Astrocyte of the cerebellum (primary cell): ENCODE results near the gene EHBP1.

Experiments used
- DNase-seq: peaks from one replicate; pipeline ENCODE4 v3.0.0-alpha.2; 2011; ENCODE audit warnings: low read depth
- H3K4me3 ChIP-seq: 2 replicates; pipeline ENCODE4 v1.5.1; 2011; ENCODE audit warnings: mild to moderate bottlenecking, low read depth, low read length, moderate library complexity
- in situ Hi-C: cut with HindIII; loops from 2 replicates; pipeline ENCODE4 v1.10.0; 2017; ENCODE audit warnings: low sequenced_read_pairs
- TF ChIP-seq, protein P1 (sequence below): IDR thresholded peaks from 2 replicates; pipeline ENCODE4 v1.5.1; 2012; ENCODE audit warnings: low read length, low read depth, moderate library complexity, mild to moderate bottlenecking; ENCODE audit errors: missing control alignments

EHBP1 gene

DNA sequence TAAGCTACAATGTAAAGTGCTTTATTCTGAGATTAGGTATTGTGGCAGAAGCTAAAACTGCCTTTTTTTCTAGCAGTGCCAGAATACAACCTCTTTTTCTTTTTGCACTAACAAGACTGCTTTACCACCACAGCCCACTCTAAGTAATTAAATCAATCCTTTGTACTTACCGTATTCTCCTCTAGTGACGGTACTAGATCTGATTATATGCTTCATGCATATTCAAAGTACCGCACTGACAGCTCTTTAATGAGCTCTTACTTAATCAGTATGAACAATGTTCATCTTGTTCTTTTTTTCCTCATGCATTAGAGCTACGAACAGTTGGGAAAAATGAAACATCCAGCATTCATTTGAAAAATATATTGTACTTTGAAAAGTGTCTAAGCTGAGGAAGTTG is 329.0 kb downstream of the EHBP1 start:
- in situ Hi-C loops = no loop called here
- no peak overlapping the region for H3K4me3 ChIP-seq
- TF ChIP-seq, protein P1, sequence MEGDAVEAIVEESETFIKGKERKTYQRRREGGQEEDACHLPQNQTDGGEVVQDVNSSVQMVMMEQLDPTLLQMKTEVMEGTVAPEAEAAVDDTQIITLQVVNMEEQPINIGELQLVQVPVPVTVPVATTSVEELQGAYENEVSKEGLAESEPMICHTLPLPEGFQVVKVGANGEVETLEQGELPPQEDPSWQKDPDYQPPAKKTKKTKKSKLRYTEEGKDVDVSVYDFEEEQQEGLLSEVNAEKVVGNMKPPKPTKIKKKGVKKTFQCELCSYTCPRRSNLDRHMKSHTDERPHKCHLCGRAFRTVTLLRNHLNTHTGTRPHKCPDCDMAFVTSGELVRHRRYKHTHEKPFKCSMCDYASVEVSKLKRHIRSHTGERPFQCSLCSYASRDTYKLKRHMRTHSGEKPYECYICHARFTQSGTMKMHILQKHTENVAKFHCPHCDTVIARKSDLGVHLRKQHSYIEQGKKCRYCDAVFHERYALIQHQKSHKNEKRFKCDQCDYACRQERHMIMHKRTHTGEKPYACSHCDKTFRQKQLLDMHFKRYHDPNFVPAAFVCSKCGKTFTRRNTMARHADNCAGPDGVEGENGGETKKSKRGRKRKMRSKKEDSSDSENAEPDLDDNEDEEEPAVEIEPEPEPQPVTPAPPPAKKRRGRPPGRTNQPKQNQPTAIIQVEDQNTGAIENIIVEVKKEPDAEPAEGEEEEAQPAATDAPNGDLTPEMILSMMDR = no peak
- no peak for DNase-seq

DNA sequence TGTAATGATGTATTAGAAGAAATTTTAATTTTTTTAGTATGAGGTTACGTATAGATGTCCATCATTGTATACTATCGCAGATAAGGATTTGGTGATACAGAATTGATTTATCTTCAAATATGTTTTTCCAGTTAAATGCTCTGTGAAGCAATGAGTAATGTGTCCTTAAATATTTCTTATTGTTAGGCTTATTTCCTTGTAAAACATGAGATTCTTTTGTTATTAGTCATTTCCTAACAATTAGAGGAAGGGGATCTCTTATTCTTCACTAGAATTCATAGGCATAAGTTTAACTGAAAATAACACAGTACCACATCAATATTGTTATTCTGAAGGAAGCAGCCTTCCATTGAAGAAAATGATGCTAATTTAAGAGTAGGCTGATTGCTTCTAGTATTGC is 329.7 kb downstream of the EHBP1 start:
- no peak for DNase-seq
- TF ChIP-seq, protein P1 = no peak
- no peak overlapping the region for H3K4me3 ChIP-seq
- in situ Hi-C loops = no loop called here

DNA sequence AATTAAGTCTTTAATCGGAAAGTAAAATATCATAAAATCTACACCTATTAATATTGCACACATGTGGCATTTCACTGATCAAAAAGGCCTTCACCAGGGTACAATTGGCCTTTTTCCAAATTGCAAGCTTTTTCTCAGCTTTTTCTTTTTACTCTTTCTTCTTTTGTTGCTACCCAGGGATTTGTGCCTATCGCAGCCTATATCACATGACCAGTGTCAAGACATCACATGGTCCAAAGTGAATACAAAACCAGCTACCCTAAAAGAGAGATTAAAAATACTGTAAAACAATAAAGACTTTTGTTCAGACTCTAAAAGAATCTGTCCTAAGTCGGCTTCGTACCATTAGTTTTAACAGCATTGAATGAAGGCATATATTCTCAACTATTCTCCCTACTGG is 330.1 kb downstream of the EHBP1 start:
- TF ChIP-seq, protein P1 = no peak
- in situ Hi-C loops = no loop called here
- DNase-seq = no peak
- no peak overlapping the region for H3K4me3 ChIP-seq

DNA sequence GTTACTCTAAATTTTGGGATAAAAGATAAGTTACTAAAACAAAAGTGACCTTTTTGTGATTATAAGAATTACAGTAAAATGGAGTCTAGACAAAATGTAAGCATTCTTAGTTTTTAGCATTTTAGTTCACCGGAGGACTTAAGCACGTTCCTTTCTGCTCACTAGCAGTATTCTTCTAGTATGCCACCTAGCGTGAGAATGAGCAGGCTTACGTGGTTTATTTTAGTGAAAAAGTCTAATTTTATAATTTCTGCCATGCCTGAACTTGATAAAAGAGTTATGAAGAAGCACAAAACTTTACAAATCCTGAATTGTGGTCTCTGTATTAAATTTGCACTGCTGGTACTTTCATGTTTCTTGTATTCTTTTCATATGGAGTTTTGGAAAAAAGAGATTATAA is 332.5 kb downstream of the EHBP1 start:
- H3K4me3 ChIP-seq = no peak overlapping the region
- in situ Hi-C loops = no loop called here
- TF ChIP-seq, protein P1 = no peak
- DNase-seq = no peak

DNA sequence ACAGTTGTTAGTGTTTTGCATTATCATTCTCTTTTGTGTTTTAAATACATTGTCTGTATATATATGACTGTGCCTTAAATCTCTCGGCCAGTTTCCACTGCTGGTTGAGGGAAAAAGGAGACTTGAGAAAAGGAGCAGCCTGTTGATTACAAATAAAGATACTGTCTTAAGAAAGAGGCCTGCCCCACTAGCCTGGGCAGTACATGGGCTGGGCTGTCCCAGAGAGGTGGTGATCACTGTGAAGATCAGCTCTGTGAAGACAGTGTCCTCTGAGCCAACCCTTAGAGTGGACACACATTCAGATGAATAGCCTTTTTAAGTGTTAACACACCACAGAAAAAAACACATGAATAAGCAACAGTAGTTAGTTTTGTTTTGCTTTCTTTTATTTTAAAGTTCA is 335.1 kb downstream of the EHBP1 start:
- in situ Hi-C loops = no loop called here
- TF ChIP-seq, protein P1 = no peak
- DNase-seq = no peak
- no peak overlapping the region for H3K4me3 ChIP-seq

DNA sequence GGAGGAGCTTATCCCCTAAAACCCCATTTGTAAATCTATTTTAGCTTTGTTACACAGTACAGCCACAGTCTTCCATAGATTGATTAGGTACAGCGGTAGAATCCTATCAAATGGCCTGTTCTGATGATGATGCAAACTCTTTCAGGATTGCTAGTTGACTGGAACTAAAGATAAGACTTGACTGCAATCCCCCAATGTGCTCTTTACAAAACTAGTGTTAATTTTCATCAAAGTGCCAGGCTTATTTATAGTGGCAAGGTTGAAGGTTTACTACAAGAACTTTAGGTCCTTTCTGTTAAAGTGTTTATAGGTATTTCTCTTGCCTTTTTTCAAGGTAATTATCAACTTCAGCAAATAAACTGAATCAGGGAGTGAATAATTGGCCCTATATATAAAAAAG is 336.1 kb downstream of the EHBP1 start:
- in situ Hi-C loops = no loop called here
- H3K4me3 ChIP-seq = no peak overlapping the region
- DNase-seq = no peak
- TF ChIP-seq, protein P1 = no peak
